GM19239 (cell line): ENCODE results near the gene RASAL2.
"Not testable (repeated sequence)": the region's sequence is repeated elsewhere in the genome, so short reads cannot be mapped to it uniquely, and the experiment has no call there.

Experiments
- DNase-seq: peaks from one replicate; pipeline ENCODE4 v3.0.0; 2011; ENCODE audit warnings: low spot score; ENCODE audit not compliant: insufficient read length
- FAIRE-seq: peaks from 2 replicates; lab custom pipeline; 2011; peaks lifted over from hg19 to GRCh38; lab: Jason Lieb, UNC

The RASAL2 gene

GRCh38 chr1:178218550-178218949, 124.6 kb downstream of the RASAL2 start:
- DNase-seq (no peak), FAIRE-seq (no peak)

- FAIRE-seq = no peak
- no peak for DNase-seq
These were observed 126.2 kb downstream of the RASAL2 start for GRCh38 chr1:178220094-178220493.

- DNase-seq (no peak), FAIRE-seq (no peak)
These were observed 129.4 kb downstream of the RASAL2 start for GRCh38 chr1:178223289-178223688.

- DNase-seq (no peak), FAIRE-seq (no peak)
These were observed 130.5 kb downstream of the RASAL2 start for GRCh38 chr1:178224358-178224757.

GRCh38 chr1:178230881-178231409, 137.0 kb downstream of the RASAL2 start:
- no peak for FAIRE-seq
- no peak for DNase-seq

- DNase-seq = no peak
- FAIRE-seq = no peak
These were observed 138.2 kb downstream of the RASAL2 start for GRCh38 chr1:178232108-178232507.

GRCh38 chr1:178232949-178233348, 139.0 kb downstream of the RASAL2 start:
- DNase-seq (no peak), FAIRE-seq (no peak)

GRCh38 chr1:178237121-178237520, 143.2 kb downstream of the RASAL2 start:
- DNase-seq (no peak), FAIRE-seq (no peak)

GRCh38 chr1:178238722-178239510, 145.0 kb downstream of the RASAL2 start:
- FAIRE-seq = no peak
- DNase-seq = no peak

- DNase-seq (no peak), FAIRE-seq (no peak)
These were observed 147.2 kb downstream of the RASAL2 start for GRCh38 chr1:178241057-178241456.

GRCh38 chr1:178241837-178242236, 147.9 kb downstream of the RASAL2 start:
- DNase-seq (no peak), FAIRE-seq (no peak)

GRCh38 chr1:178243119-178243518, 149.2 kb downstream of the RASAL2 start:
- DNase-seq (no peak), FAIRE-seq (no peak)

- DNase-seq = no peak
- no peak for FAIRE-seq
These were observed 150.0 kb downstream of the RASAL2 start for GRCh38 chr1:178243890-178244289.

- DNase-seq, FAIRE-seq: not testable (repeated sequence)
These were observed 154.4 kb downstream of the RASAL2 start for GRCh38 chr1:178248284-178248683.

GRCh38 chr1:178253581-178253980, 159.7 kb downstream of the RASAL2 start:
- DNase-seq, FAIRE-seq: not testable (repeated sequence)

GRCh38 chr1:178254433-178254832, 160.5 kb downstream of the RASAL2 start:
- DNase-seq (no peak), FAIRE-seq (no peak)

- DNase-seq (no peak), FAIRE-seq (no peak)
These were observed 164.6 kb downstream of the RASAL2 start for GRCh38 chr1:178258536-178258935.

- DNase-seq (no peak), FAIRE-seq (no peak)
These were observed 168.2 kb downstream of the RASAL2 start for GRCh38 chr1:178262120-178262500.

GRCh38 chr1:178263341-178263740, 169.4 kb downstream of the RASAL2 start:
- FAIRE-seq (no peak), DNase-seq (no peak)

GRCh38 chr1:178266113-178266512, 172.2 kb downstream of the RASAL2 start:
- no peak for FAIRE-seq
- DNase-seq = no peak

GRCh38 chr1:178266619-178267066, 172.7 kb downstream of the RASAL2 start:
- no peak for DNase-seq
- FAIRE-seq = no peak

- no peak for DNase-seq
- FAIRE-seq = no peak
These were observed 173.8 kb downstream of the RASAL2 start for GRCh38 chr1:178267646-178268094.
